Progenitor cell of endocrine pancreas (in vitro differentiated cells): ENCODE data around the gene GRAP2. TPM values are rescaled to one million over a fixed set of nuclear protein-coding genes. Genes with fewer than 3 reads are reported as not detected.

ENCODE experiments used
- DNase-seq: peaks from one replicate; pipeline ENCODE4 v3.0.0; 2021; ENCODE audit warnings: low spot score; ENCODE audit not compliant: unreplicated experiment
- H3K27ac Mint-ChIP-seq: 2 replicates; pipeline ENCODE4 v1.8.0; 2021; ENCODE audit warnings: mild to moderate bottlenecking, moderate library complexity, mixed read lengths
- H3K27me3 Mint-ChIP-seq: 2 replicates; pipeline ENCODE4 v1.8.0; 2021; ENCODE audit warnings: mixed read lengths
- H3K36me3 Mint-ChIP-seq: 2 replicates; pipeline ENCODE4 v1.8.0; 2022; ENCODE audit warnings: mixed read lengths; ENCODE audit not compliant: insufficient read depth
- H3K4me1 Mint-ChIP-seq: 2 replicates; pipeline ENCODE4 v1.8.0; 2021; ENCODE audit warnings: low read depth, mixed read lengths
- H3K4me3 Mint-ChIP-seq: 2 replicates; pipeline ENCODE4 v1.8.0; 2021; ENCODE audit warnings: low read depth, mild to moderate bottlenecking, moderate library complexity, mixed read lengths
- H3K9me3 Mint-ChIP-seq: 2 replicates; pipeline ENCODE4 v1.8.0; 2021; ENCODE audit warnings: low read depth, mixed read lengths
- CTCF ChIP-seq: fragments of 200-600 bp; sonication (generic); IDR thresholded peaks from one replicate; pipeline ENCODE4 v1.5.0; 2021; ENCODE audit warnings: antibody characterized with exemption, mild to moderate bottlenecking; ENCODE audit not compliant: unreplicated experiment
- total RNA-seq: library from RNA; stranded (reverse); gene quantifications from 2 replicates; pipeline ENCODE4 v1.2.1, GENCODE V29; 2021

GRAP2 gene
- total RNA-seq, 1 donor from 2014 or later, result 0.60 TPM

- Mint-ChIP-seq H3K27ac (no peak overlapping the region), H3K27me3 (no peaks in the 10 kb centered on the region), H3K36me3 (peaks cover 7% of the 10 kb centered on the region), H3K4me1 (peaks cover 15% of the 10 kb centered on the region), H3K4me3 (no peak overlapping the region), H3K9me3 (peaks cover 4% of the 10 kb centered on the region)
- TF ChIP-seq CTCF, result no peak
- no peak for DNase-seq
Measured at GRCh38 chr22:40018051-40018450, 117.2 kb downstream of the GRAP2 start.

GRCh38 chr22:40019100-40019499 lies 118.2 kb downstream of the GRAP2 start:
- peaks cover 5% of the 10 kb centered on the region for H3K36me3 Mint-ChIP-seq
- no peaks in the 10 kb centered on the region for H3K9me3 Mint-ChIP-seq
- no peak for TF ChIP-seq CTCF
- H3K4me1 Mint-ChIP-seq, result peaks cover 15% of the 10 kb centered on the region
- H3K27ac Mint-ChIP-seq, result no peak overlapping the region
- no peaks in the 10 kb centered on the region for H3K27me3 Mint-ChIP-seq
- DNase-seq, result no peak
- H3K4me3 Mint-ChIP-seq, result no peak overlapping the region

GRCh38 chr22:40020956-40021355 lies 120.1 kb downstream of the GRAP2 start:
- no peaks in the 10 kb centered on the region for H3K4me1 Mint-ChIP-seq
- H3K27me3 Mint-ChIP-seq, result no peaks in the 10 kb centered on the region
- H3K36me3 Mint-ChIP-seq, result peaks cover 5% of the 10 kb centered on the region
- no peaks in the 10 kb centered on the region for H3K9me3 Mint-ChIP-seq
- no peak for TF ChIP-seq CTCF
- H3K4me3 Mint-ChIP-seq, result no peak overlapping the region
- no peak for DNase-seq
- H3K27ac Mint-ChIP-seq, result no peak overlapping the region

GRCh38 chr22:40021401-40022000 lies 120.6 kb downstream of the GRAP2 start:
- no peaks in the 10 kb centered on the region for H3K4me1 Mint-ChIP-seq
- no peak overlapping the region for H3K27ac Mint-ChIP-seq
- no peak for TF ChIP-seq CTCF
- no peaks in the 10 kb centered on the region for H3K9me3 Mint-ChIP-seq
- H3K36me3 Mint-ChIP-seq, result peaks cover 5% of the 10 kb centered on the region
- H3K27me3 Mint-ChIP-seq, result no peaks in the 10 kb centered on the region
- DNase-seq, result no peak
- H3K4me3 Mint-ChIP-seq, result no peak overlapping the region

GRCh38 chr22:40022536-40023240 lies 121.8 kb downstream of the GRAP2 start:
- Mint-ChIP-seq H3K9me3 (no peaks in the 10 kb centered on the region), H3K4me1 (no peaks in the 10 kb centered on the region), H3K4me3 (no peak overlapping the region), H3K27ac (no peak overlapping the region), H3K36me3 (peaks cover 5% of the 10 kb centered on the region), H3K27me3 (no peaks in the 10 kb centered on the region)
- DNase-seq, result no peak
- TF ChIP-seq CTCF, result no peak

Other genes with a start within 250 kb of the GRAP2 start
- not detected in 2 replicates for gene ENTHD1, start 7.3 kb upstream of the GRAP2 start, total RNA-seq
- gene TMA7B, start 59.3 kb downstream of the GRAP2 start, total RNA-seq, result not detected in 2 replicates
- gene FAM83F, start 93.9 kb downstream of the GRAP2 start, total RNA-seq, result 19.8 and 21.3 TPM in 2 replicates